ENCODE results near the gene MAP3K10.
"Not testable (repeated sequence)": the region's sequence is repeated elsewhere in the genome, so short reads cannot be mapped to it uniquely, and the experiment has no call there.

GRCh38 chr19:40219029-40219428 lies 27.8 kb downstream of the MAP3K10 start:
- TF ChIP-seq POLR2A, CTCF (IDR thresholded peaks at IDR 0.05): not testable (repeated sequence)
